HL-60 (cell line): ENCODE measurements around the gene TENM4.

Experiments used
- GABPA ChIP-seq: IDR thresholded peaks from 2 replicates; pipeline ENCODE4 v1.6.1; 2012; ENCODE audit warnings: low read depth
- POLR2AphosphoS5 ChIP-seq: IDR thresholded peaks from 2 replicates; pipeline ENCODE4 v1.6.1; 2012; ENCODE audit warnings: low read depth
- TF ChIP-seq, protein P1 (sequence below): IDR thresholded peaks from one replicate; pipeline ENCODE4 v1.5.1; 2011; ENCODE audit warnings: low read length, control low read depth, inconsistent platforms; ENCODE audit not compliant: insufficient read depth

DNA sequence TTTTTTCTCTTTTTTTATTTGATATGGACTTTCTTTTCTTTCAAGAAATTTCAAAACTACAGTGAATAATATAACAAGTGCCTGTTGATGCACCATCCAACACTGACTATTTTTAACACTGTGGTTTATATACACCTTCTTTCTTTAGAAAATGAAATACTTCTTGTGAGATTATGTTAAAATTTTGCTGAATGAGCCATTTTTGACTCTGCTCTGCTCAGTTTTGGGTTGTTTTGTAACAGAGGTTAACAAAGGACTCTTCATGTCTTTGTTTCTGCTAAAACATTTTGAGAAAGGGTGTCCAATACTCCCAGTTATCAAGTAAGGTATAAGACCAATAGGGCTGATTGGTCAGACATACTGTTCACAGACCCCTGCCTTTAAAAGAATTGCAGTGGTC lies 44.0 kb upstream of the TENM4 start:
- TF ChIP-seq, protein P1, sequence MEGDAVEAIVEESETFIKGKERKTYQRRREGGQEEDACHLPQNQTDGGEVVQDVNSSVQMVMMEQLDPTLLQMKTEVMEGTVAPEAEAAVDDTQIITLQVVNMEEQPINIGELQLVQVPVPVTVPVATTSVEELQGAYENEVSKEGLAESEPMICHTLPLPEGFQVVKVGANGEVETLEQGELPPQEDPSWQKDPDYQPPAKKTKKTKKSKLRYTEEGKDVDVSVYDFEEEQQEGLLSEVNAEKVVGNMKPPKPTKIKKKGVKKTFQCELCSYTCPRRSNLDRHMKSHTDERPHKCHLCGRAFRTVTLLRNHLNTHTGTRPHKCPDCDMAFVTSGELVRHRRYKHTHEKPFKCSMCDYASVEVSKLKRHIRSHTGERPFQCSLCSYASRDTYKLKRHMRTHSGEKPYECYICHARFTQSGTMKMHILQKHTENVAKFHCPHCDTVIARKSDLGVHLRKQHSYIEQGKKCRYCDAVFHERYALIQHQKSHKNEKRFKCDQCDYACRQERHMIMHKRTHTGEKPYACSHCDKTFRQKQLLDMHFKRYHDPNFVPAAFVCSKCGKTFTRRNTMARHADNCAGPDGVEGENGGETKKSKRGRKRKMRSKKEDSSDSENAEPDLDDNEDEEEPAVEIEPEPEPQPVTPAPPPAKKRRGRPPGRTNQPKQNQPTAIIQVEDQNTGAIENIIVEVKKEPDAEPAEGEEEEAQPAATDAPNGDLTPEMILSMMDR: no peak
- TF ChIP-seq GABPA (no peak), POLR2AphosphoS5 (no peak)
